Endothelial cell of umbilical vein (primary cell): ENCODE measurements around the gene VAV3. TPM values are rescaled to one million over a fixed set of nuclear protein-coding genes. Genes with fewer than 3 reads are reported as not detected.

ENCODE experiments used
- BruUV-seq: library from RNA; stranded (reverse); fragments of 400-500 nt; replicated peaks from 2 replicates; lab custom pipeline; 2021; lab: Mats Ljungman, UMichigan
- CTCF ChIA-PET: fragments of 300-600, 350-600 bp; sonication (Branson Sonifier 250); formaldehyde crosslinking; loops from one replicate; lab custom pipeline; 2021; ENCODE audit warnings: antibody characterized with exemption, inconsistent platforms; lab: Charles Lee
- POLR2A ChIA-PET: fragments of 300-600, 350-600 bp; sonication (Branson Sonifier 250); formaldehyde crosslinking; loops from one replicate; lab custom pipeline; 2021; ENCODE audit warnings: antibody characterized with exemption, inconsistent platforms; lab: Charles Lee
- DNase-seq: peaks from one replicate; pipeline ENCODE4 v3.0.0-alpha.2; 2011; ENCODE audit warnings: low read depth, low spot score
- FAIRE-seq: peaks from 2 replicates; lab custom pipeline; 2011; peaks lifted over from hg19 to GRCh38; lab: Jason Lieb, UNC
- H2AFZ ChIP-seq: 2 replicates; pipeline ENCODE4 v1.6.0; 2012; ENCODE audit warnings: low read depth, low read length, control low read depth, inconsistent platforms
- H3K27ac ChIP-seq: 2 replicates; pipeline ENCODE4 v1.5.1; 2011; ENCODE audit warnings: low read depth, mild to moderate bottlenecking, control low read depth, low read length, moderate library complexity; ENCODE audit not compliant: insufficient read depth
- H3K27me3 ChIP-seq, 2 experiments: 2 replicates each; pipeline versions ENCODE4 v1.6.0 to v1.6.1; 2011; ENCODE audit warnings: low read length in 2 of 2, mixed read lengths in 1 of 2; ENCODE audit not compliant: control insufficient read depth in 2 of 2, insufficient read depth in 2 of 2
- H3K36me3 ChIP-seq, 2 experiments: 2 replicates in 1 of 2; 3 replicates in 1 of 2; pipeline ENCODE4 v1.5.1; 2011; ENCODE audit warnings: low read length in 2 of 2, mild to moderate bottlenecking in 1 of 2, moderate library complexity in 1 of 2; ENCODE audit not compliant: control insufficient read depth in 2 of 2, insufficient read depth in 2 of 2; ENCODE audit errors: extremely low read depth in 1 of 2
- H3K4me1 ChIP-seq: 3 replicates; pipeline ENCODE4 v1.5.1; 2011; ENCODE audit warnings: mild to moderate bottlenecking, low read length; ENCODE audit not compliant: control insufficient read depth, insufficient read depth; ENCODE audit errors: extremely low read depth
- H3K4me2 ChIP-seq: 2 replicates; pipeline ENCODE4 v1.6.1; 2011; ENCODE audit warnings: low read length, control low read depth, mixed read lengths; ENCODE audit not compliant: insufficient read depth
- H3K4me3 ChIP-seq, 3 experiments: fragments of 200-600 bp in 1 of 3; sonication (generic), shearing (Covaris generic) in 1 of 3; replicated peaks in 1 of 3; 2 replicates each; pipeline ENCODE4 v1.5.1; 2011 to 2016; ENCODE audit warnings: control low read depth in 3 of 3, low read length in 3 of 3, mild to moderate bottlenecking in 2 of 3, inconsistent platforms in 1 of 3, low read depth in 1 of 3, moderate library complexity in 1 of 3; ENCODE audit not compliant: insufficient read depth in 1 of 3
- H3K79me2 ChIP-seq: 2 replicates; pipeline ENCODE4 v1.6.0; 2012; ENCODE audit warnings: low read length, inconsistent platforms; ENCODE audit not compliant: control insufficient read depth, insufficient read depth
- H3K9ac ChIP-seq: replicated peaks from 2 replicates; pipeline ENCODE3; 2011; ENCODE audit warnings: low read length, control low read depth; ENCODE audit not compliant: insufficient read depth; ENCODE audit errors: extremely low read depth
- H3K9me1 ChIP-seq: replicated peaks from 3 replicates; pipeline ENCODE4 v1.6.0; 2011; ENCODE audit warnings: mild to moderate bottlenecking, low read length; ENCODE audit not compliant: control insufficient read depth, insufficient read depth; ENCODE audit errors: extremely low read depth
- H3K9me3 ChIP-seq: replicated peaks from 2 replicates; pipeline ENCODE4 v1.5.1; 2012; ENCODE audit warnings: low read length, inconsistent platforms; ENCODE audit not compliant: control insufficient read depth, insufficient read depth
- H4K20me1 ChIP-seq: replicated peaks from 2 replicates; pipeline ENCODE3; 2011; ENCODE audit warnings: mild to moderate bottlenecking, low read length; ENCODE audit not compliant: control insufficient read depth, insufficient read depth; ENCODE audit errors: extremely low read depth
- CTCF ChIP-seq, 2 donors: IDR thresholded peaks; 1 replicate in 1 of 2; 2 replicates in 1 of 2; pipeline ENCODE4 v1.5.1; 2011; ENCODE audit warnings: low read length in 2 of 2, mild to moderate bottlenecking in 2 of 2, moderate library complexity in 2 of 2, control low read depth in 1 of 2, inconsistent platforms in 1 of 2, low read depth in 1 of 2; ENCODE audit not compliant: insufficient read depth in 1 of 2; ENCODE audit errors: extremely low read depth in 1 of 2
- EZH2 ChIP-seq: IDR thresholded peaks from 2 replicates; pipeline ENCODE4 v1.6.1; 2012; ENCODE audit warnings: borderline replicate concordance, low read depth, mild to moderate bottlenecking, moderate library complexity, low read length, inconsistent platforms; ENCODE audit not compliant: severe bottlenecking
- FOS ChIP-seq: IDR thresholded peaks from 2 replicates; pipeline ENCODE4 v1.6.1; 2011; ENCODE audit warnings: mild to moderate bottlenecking, low read length, moderate library complexity, borderline replicate concordance; ENCODE audit not compliant: insufficient read depth
- GATA2 ChIP-seq: IDR thresholded peaks from 2 replicates; pipeline ENCODE4 v1.7.0; 2011; ENCODE audit warnings: low read depth, mild to moderate bottlenecking, moderate library complexity, mixed read lengths, low read length; ENCODE audit not compliant: insufficient read length, insufficient read depth
- JUN ChIP-seq: IDR thresholded peaks from 2 replicates; pipeline ENCODE4 v1.6.1; 2011; ENCODE audit warnings: borderline replicate concordance, low read depth; ENCODE audit not compliant: insufficient read length, insufficient read depth
- MAX ChIP-seq: IDR thresholded peaks from 2 replicates; pipeline ENCODE4 v1.6.1; 2011; ENCODE audit not compliant: insufficient read depth, insufficient read length
- MYC ChIP-seq: IDR thresholded peaks from one replicate; pipeline ENCODE4 v1.6.1; 2011; ENCODE audit warnings: mild to moderate bottlenecking, low read depth, low read length
- POLR2A ChIP-seq: IDR thresholded peaks from 2 replicates; pipeline ENCODE4 v1.6.1; 2012; ENCODE audit warnings: low read depth, mild to moderate bottlenecking, control low read depth, low read length
- POLR2AphosphoS5 ChIP-seq: IDR thresholded peaks from 2 replicates; pipeline ENCODE4 v1.6.1; 2012; ENCODE audit warnings: low read depth, mild to moderate bottlenecking, control low read depth, low read length, moderate library complexity; ENCODE audit not compliant: insufficient read depth
- dilution Hi-C: fragments of 300-500 bp; cut with MboI; formaldehyde crosslinking; loops from one replicate; pipeline ENCODE4 v1.15.0; 2019; ENCODE audit warnings: low sequenced_read_pairs; ENCODE audit not compliant: extremely low pct_ligation_motif_present
- intact Hi-C: fragments of 100-400 bp; cut with micrococcal nuclease; formaldehyde crosslinking; loops from one replicate; pipeline ENCODE4 v1.10.0; 2022
- polyA plus RNA-seq, 4 experiments: library from polyadenylated mRNA; depleted of rRNA in 3 of 4; stranded (reverse) in 3 of 4; unstranded in 1 of 4; fragments of >200 nt; gene quantifications; 2 replicates each; pipeline versions ENCODE4 v1.2.1 to v1.2.3, GENCODE V29; 2011 to 2012; ENCODE audit warnings: missing spikeins in 1 of 4
- total RNA-seq: library from RNA; stranded (reverse); gene quantifications from 2 replicates; pipeline ENCODE4 v1.2.3, GENCODE V29; 2021

The VAV3 gene
- total and polyA plus RNA-seq, 2 donors (not counting 3 experiments of a cell fraction or from before 2014, with no cell fraction given): 0.18 to 1.5 TPM

GRCh38 chr1:107689159-107689558 is 275.8 kb downstream of the VAV3 start:
- FAIRE-seq: no peak
- H3K27me3 ChIP-seq: no peaks in the 10 kb centered on the region

More at GRCh38 chr1:107689159-107689558, 275.8 kb downstream of the VAV3 start:
- ChIA-PET POLR2A (no interaction called here), CTCF (no interaction called here)
- no peak overlapping the region for H3K4me2 ChIP-seq
- intact Hi-C loops: no loop called here
- no peaks in the 10 kb centered on the region for H3K4me1 ChIP-seq
- dilution Hi-C loops: no loop called here
- no peak overlapping the region for H3K4me3 ChIP-seq
- no peak overlapping the region for H3K9ac ChIP-seq
- BruUV-seq: no TSS peak
- no peaks in the 10 kb centered on the region for H4K20me1 ChIP-seq
- no peak overlapping the region for H2AFZ ChIP-seq
- no peaks in the 10 kb centered on the region for H3K9me3 ChIP-seq
- DNase-seq: no peak
- H3K36me3 ChIP-seq: no peaks in the 10 kb centered on the region
- TF ChIP-seq MYC (no peak), JUN (no peak), POLR2A (no peak), POLR2AphosphoS5 (no peak), CTCF (IDR thresholded peaks at IDR 0.05; ENCODE audit: extremely low read depth in 1 of 2, insufficient read depth in 1 of 2, low read depth in 1 of 2, low read length in 2 of 2) (no peak), FOS (no peak), GATA2 (no peak), MAX (no peak), EZH2 (no peak)
- no peaks in the 10 kb centered on the region for H3K79me2 ChIP-seq
- no peaks in the 10 kb centered on the region for H3K9me1 ChIP-seq
- no peak overlapping the region for H3K27ac ChIP-seq
